Parathyroid adenoma (tissue), 2 donors: Measurements from ENCODE around the gene INTS13.

ENCODE experiments used
- H2AFZ ChIP-seq: fragments of 300-600 bp; sonication (generic); one replicate; pipeline ENCODE4 v1.7.0; 2017; ENCODE audit warnings: antibody characterized with exemption, mild to moderate bottlenecking
- H3K27ac ChIP-seq: fragments of 300-600 bp; sonication (generic); one replicate; pipeline ENCODE4 v1.7.0; 2017
- H3K27me3 ChIP-seq: fragments of 300-600 bp; sonication (generic); one replicate; pipeline ENCODE4 v1.7.0; 2017; ENCODE audit warnings: low read length; ENCODE audit not compliant: control insufficient read depth, insufficient read depth
- H3K36me3 ChIP-seq: fragments of 300-600 bp; sonication (generic); one replicate; pipeline ENCODE4 v1.7.0; 2017; ENCODE audit warnings: low read length; ENCODE audit not compliant: control insufficient read depth, insufficient read depth
- H3K4me1 ChIP-seq: fragments of 300-600 bp; sonication (generic); one replicate; pipeline ENCODE4 v1.7.0; 2017; ENCODE audit warnings: control low read depth
- H3K4me2 ChIP-seq: fragments of 300-600 bp; sonication (generic); one replicate; pipeline ENCODE4 v1.7.0; 2017; ENCODE audit warnings: low read length
- H3K4me3 ChIP-seq: fragments of 300-600 bp; sonication (generic); one replicate; pipeline ENCODE4 v1.7.0; 2017; ENCODE audit warnings: low read depth, low read length
- H3K79me2 ChIP-seq: fragments of 300-600 bp; sonication (generic); one replicate; pipeline ENCODE4 v1.7.0; 2017; ENCODE audit warnings: control low read depth
- H3K9ac ChIP-seq: fragments of 300-600 bp; sonication (generic); one replicate; pipeline ENCODE4 v1.7.0; 2017; ENCODE audit warnings: mild to moderate bottlenecking
- H3K9me3 ChIP-seq: fragments of 300-600 bp; sonication (generic); one replicate; pipeline ENCODE4 v1.7.0; 2017; ENCODE audit warnings: low read length; ENCODE audit not compliant: control insufficient read depth
- CTCF ChIP-seq: fragments of 300-600 bp; sonication (generic); IDR thresholded peaks from one replicate; pipeline ENCODE4 v1.7.0; 2017; ENCODE audit warnings: antibody characterized with exemption, mild to moderate bottlenecking
- donor health status: primary hyperparathyroidism.

The INTS13 gene

GRCh38 chr12:26928661-26929060 is 9.1 kb downstream of the INTS13 start:
- H3K4me3 ChIP-seq: no peak overlapping the region
- no peaks in the 10 kb centered on the region for H3K4me1 ChIP-seq
- no peak overlapping the region for H3K4me2 ChIP-seq
- H3K9me3 ChIP-seq: no peaks in the 10 kb centered on the region
- H2AFZ ChIP-seq: no peak overlapping the region
- no peak overlapping the region for H3K27ac ChIP-seq
- H3K27me3 ChIP-seq: no peaks in the 10 kb centered on the region
- H3K9ac ChIP-seq: no peak overlapping the region
- no peak for TF ChIP-seq CTCF
- no peaks in the 10 kb centered on the region for H3K79me2 ChIP-seq
- no peaks in the 10 kb centered on the region for H3K36me3 ChIP-seq

GRCh38 chr12:26921886-26922285 is 15.9 kb downstream of the INTS13 start:
- no peaks in the 10 kb centered on the region for H3K27me3 ChIP-seq
- no peaks in the 10 kb centered on the region for H3K36me3 ChIP-seq
- no peak overlapping the region for H3K4me3 ChIP-seq
- no peak overlapping the region for H3K27ac ChIP-seq
- H3K9ac ChIP-seq: no peak overlapping the region
- H3K4me1 ChIP-seq: no peaks in the 10 kb centered on the region
- no peaks in the 10 kb centered on the region for H3K79me2 ChIP-seq
- H2AFZ ChIP-seq: no peak overlapping the region
- no peak overlapping the region for H3K4me2 ChIP-seq
- no peak for TF ChIP-seq CTCF
- H3K9me3 ChIP-seq: no peaks in the 10 kb centered on the region

GRCh38 chr12:26919216-26919555 is 18.6 kb downstream of the INTS13 start:
- Histone ChIP-seq H3K27me3 (no peaks in the 10 kb centered on the region), H3K9me3 (no peaks in the 10 kb centered on the region), H3K4me2 (no peak overlapping the region), H3K4me1 (no peaks in the 10 kb centered on the region), H3K36me3 (no peaks in the 10 kb centered on the region), H3K27ac (no peak overlapping the region), H3K9ac (no peak overlapping the region), H3K79me2 (no peaks in the 10 kb centered on the region), H2AFZ (no peak overlapping the region), H3K4me3 (no peak overlapping the region)
- TF ChIP-seq CTCF: no peak

GRCh38 chr12:26918321-26919215 is 19.2 kb downstream of the INTS13 start:
- no peak overlapping the region for H3K9ac ChIP-seq
- no peaks in the 10 kb centered on the region for H3K36me3 ChIP-seq
- H3K4me1 ChIP-seq: no peaks in the 10 kb centered on the region
- no peak overlapping the region for H3K27ac ChIP-seq
- H3K9me3 ChIP-seq: no peaks in the 10 kb centered on the region
- no peaks in the 10 kb centered on the region for H3K27me3 ChIP-seq
- H2AFZ ChIP-seq: no peak overlapping the region
- no peak overlapping the region for H3K4me2 ChIP-seq
- no peaks in the 10 kb centered on the region for H3K79me2 ChIP-seq
- H3K4me3 ChIP-seq: no peak overlapping the region
- peak; percentile 32 for TF ChIP-seq CTCF

- Histone ChIP-seq H3K36me3 (no peaks in the 10 kb centered on the region), H3K9ac (no peak overlapping the region), H3K4me2 (no peak overlapping the region), H3K4me1 (no peaks in the 10 kb centered on the region), H3K9me3 (no peaks in the 10 kb centered on the region), H2AFZ (no peak overlapping the region), H3K27me3 (no peaks in the 10 kb centered on the region), H3K79me2 (no peaks in the 10 kb centered on the region), H3K27ac (no peak overlapping the region), H3K4me3 (no peak overlapping the region)
- no peak for TF ChIP-seq CTCF
Observed at GRCh38 chr12:26906704-26907103, 31.1 kb downstream of the INTS13 start.
